K562 (cell line): ENCODE data around the gene HHATL. TPM values are rescaled to one million over a fixed set of nuclear protein-coding genes. Genes with fewer than 3 reads are reported as not detected.

Experiments used
- ATAC-seq: fragments of 200-7000 bp; cut with Tn5 transposase; 3 replicates; pipeline ENCODE4 v1.9.1; 2020; ENCODE audit warnings: moderate library complexity
- BruUV-seq: library from RNA; stranded (reverse); fragments of 400-500 nt; replicated peaks from 2 replicates; lab custom pipeline; 2021; lab: Mats Ljungman, UMichigan
- CTCF ChIA-PET: fragments of 300-600 bp; formaldehyde crosslinking; extraction: SDS; loops from one replicate; lab custom pipeline; 2021; ENCODE audit warnings: low intra/inter-chr PET ratio; lab: Yijun Ruan, JAX
- POLR2A ChIA-PET: fragments of 300-600, 350-650 bp; sonication (Branson Sonifier 250); formaldehyde crosslinking; extraction: SDS; loops from one replicate; lab custom pipeline; 2021; ENCODE audit warnings: antibody characterized with exemption, inconsistent platforms; lab: Yijun Ruan, JAX
- DNase-seq, 4 experiments: peaks; one replicate each; pipeline versions ENCODE4 v3.0.0 to v3.0.0-alpha.2; 2011 to 2018; ENCODE audit warnings: low spot score in 3 of 4, mixed read lengths in 3 of 4; ENCODE audit errors: extremely low read depth in 1 of 4
- FAIRE-seq: peaks from 2 replicates; lab custom pipeline; 2011; peaks lifted over from hg19 to GRCh38; lab: Jason Lieb, UNC
- H2AFZ ChIP-seq: 2 replicates; pipeline ENCODE4 v1.6.0; 2011; ENCODE audit warnings: low read depth, low read length, control low read depth, inconsistent platforms
- H3K27ac ChIP-seq: fragments of 200-600 bp; 3 replicates; pipeline ENCODE4 v1.8.0; 2011; ENCODE audit warnings: low read depth, mild to moderate bottlenecking, control low read depth, inconsistent platforms, low read length, moderate library complexity, mixed read lengths; ENCODE audit errors: extremely low read depth
- H3K27me3 ChIP-seq, 2 experiments: fragments of 300-600 bp in 1 of 2; 2 replicates in 1 of 2; 3 replicates in 1 of 2; pipeline versions ENCODE4 v1.6.0 to v1.8.0; 2011; ENCODE audit warnings: inconsistent platforms in 2 of 2, low read length in 2 of 2, mild to moderate bottlenecking in 1 of 2, mixed read lengths in 1 of 2, moderate library complexity in 1 of 2; ENCODE audit not compliant: control insufficient read depth in 2 of 2, insufficient read depth in 2 of 2
- H3K36me3 ChIP-seq: fragments of 300-600 bp; 3 replicates; pipeline ENCODE4 v1.8.0; 2011; ENCODE audit warnings: mild to moderate bottlenecking, low read length, inconsistent platforms; ENCODE audit not compliant: control insufficient read depth, insufficient read depth
- H3K4me1 ChIP-seq, 2 experiments: fragments of 200-600 bp in 1 of 2; replicated peaks in 1 of 2; 2 replicates in 1 of 2; 3 replicates in 1 of 2; pipeline versions ENCODE4 v1.5.1 to v1.8.0; 2011; ENCODE audit warnings: inconsistent platforms in 2 of 2, low read length in 2 of 2, mild to moderate bottlenecking in 1 of 2, mixed read lengths in 1 of 2, moderate library complexity in 1 of 2; ENCODE audit not compliant: control insufficient read depth in 2 of 2, insufficient read depth in 2 of 2
- H3K4me2 ChIP-seq: 2 replicates; pipeline ENCODE4 v1.6.1; 2011; ENCODE audit warnings: low read length, control low read depth, inconsistent platforms, mixed read lengths; ENCODE audit not compliant: insufficient read depth
- H3K4me3 ChIP-seq: fragments of 200-600 bp; sonication (generic), shearing (Covaris generic); 2 replicates; pipeline ENCODE4 v1.5.1; 2016; ENCODE audit warnings: control low read depth, inconsistent platforms
- H3K79me2 ChIP-seq: fragments of 200-600 bp; 3 replicates; pipeline ENCODE4 v1.8.0; 2011; ENCODE audit warnings: low read length, inconsistent platforms; ENCODE audit not compliant: control insufficient read depth, insufficient read depth
- H3K9ac ChIP-seq, 2 experiments: 2 replicates each; pipeline versions ENCODE4 v1.6.0 to v1.6.1; 2011; ENCODE audit warnings: low read depth in 2 of 2, low read length in 2 of 2, control low read depth in 1 of 2, inconsistent platforms in 1 of 2, mild to moderate bottlenecking in 1 of 2, mixed read lengths in 1 of 2; ENCODE audit not compliant: insufficient read depth in 1 of 2
- H3K9me1 ChIP-seq: one replicate; pipeline ENCODE4 v1.6.0; 2011; ENCODE audit warnings: inconsistent platforms, mild to moderate bottlenecking, low read length, moderate library complexity; ENCODE audit not compliant: control insufficient read depth, insufficient read depth
- H3K9me3 ChIP-seq: replicated peaks from 2 replicates; pipeline ENCODE4 v1.5.1; 2011; ENCODE audit warnings: low read depth, low read length, inconsistent platforms; ENCODE audit not compliant: control insufficient read depth, insufficient read depth
- H4K20me1 ChIP-seq: replicated peaks from 2 replicates; pipeline ENCODE4 v1.6.1; 2011; ENCODE audit warnings: low read length, inconsistent platforms, mixed read lengths; ENCODE audit not compliant: control insufficient read depth, insufficient read depth
- CBX3 ChIP-seq, 2 experiments: IDR thresholded peaks; 1 replicate in 1 of 2; 2 replicates in 1 of 2; pipeline ENCODE4 v1.6.1; 2012; ENCODE audit warnings: inconsistent platforms in 2 of 2, low read length in 2 of 2, borderline replicate concordance in 1 of 2, control low read depth in 1 of 2
- FOXA3 ChIP-seq, 2 experiments: fragments of 450-650 bp in 1 of 2; sonication (generic) in 1 of 2; formaldehyde crosslinking; IDR thresholded peaks in 1 of 2; conservative IDR thresholded peaks in 1 of 2; 2 replicates each; pipeline versions ENCODE4 v1.4.0 to v1.8.0; 2020 to 2022; ENCODE audit warnings: mild to moderate bottlenecking in 2 of 2, missing genetic modification reagents in 1 of 2
- IRF2 ChIP-seq: sonication (generic); formaldehyde crosslinking; IDR thresholded peaks from 2 replicates; pipeline ENCODE4 v1.8.1; 2022; ENCODE audit warnings: mild to moderate bottlenecking, missing genetic modification reagents
- MCM3 ChIP-seq: fragments of 450-650 bp; IDR thresholded peaks from 2 replicates; pipeline ENCODE4 v1.6.1; 2016
- NCOA2 ChIP-seq, 2 experiments: fragments of 450-650 bp; IDR thresholded peaks; 2 replicates each; pipeline ENCODE4 v1.6.1; 2018; ENCODE audit warnings: mild to moderate bottlenecking in 2 of 2, moderate library complexity in 1 of 2; ENCODE audit not compliant: partially characterized antibody in 2 of 2
- NEUROD1 ChIP-seq: fragments of 150-350 bp; IDR thresholded peaks from 2 replicates; pipeline ENCODE4 v1.6.1; 2014; ENCODE audit warnings: borderline replicate concordance, low read length, low read depth; ENCODE audit not compliant: partially characterized antibody
- RFX7 ChIP-seq: fragments of 250-450 bp; sonication (Bioruptor Pico); IDR thresholded peaks from 2 replicates; pipeline ENCODE4 v1.5.1; 2021; ENCODE audit warnings: mild to moderate bottlenecking
- SRSF1 ChIP-seq: fragments of 200-400 bp; formaldehyde crosslinking; IDR thresholded peaks from 2 replicates; pipeline ENCODE4 v1.6.1; 2017; ENCODE audit warnings: mild to moderate bottlenecking, low read depth, low read length, moderate library complexity
- USF1 ChIP-seq: sonication (generic); formaldehyde crosslinking; IDR thresholded peaks from 2 replicates; pipeline ENCODE4 v1.9.0; 2022; ENCODE audit warnings: mild to moderate bottlenecking, missing genetic modification reagents
- ZNF561 ChIP-seq: fragments of 450-650 bp; formaldehyde crosslinking; conservative IDR thresholded peaks from 2 replicates; pipeline ENCODE4 v1.4.0; 2020; ENCODE audit warnings: mild to moderate bottlenecking, moderate library complexity
- ZNF644 ChIP-seq: fragments of 200-800 bp; sonication (Bioruptor generic); IDR thresholded peaks from 2 replicates; pipeline ENCODE4 v1.6.1; 2016; ENCODE audit warnings: low read depth, missing genetic modification characterization, missing compliant biosample characterization
- in situ Hi-C: fragments of 300-500 bp; cut with MboI; formaldehyde crosslinking; loops from 4 replicates; pipeline ENCODE4 v1.15.0; 2018; ENCODE audit warnings: inconsistent platforms, mixed read lengths
- intact Hi-C: fragments of 100-400 bp; cut with micrococcal nuclease; formaldehyde crosslinking; loops from 2 replicates; pipeline ENCODE4 v1.14.2; 2022
- polyA plus RNA-seq, 8 experiments: library from polyadenylated mRNA; depleted of rRNA in 4 of 8; stranded (reverse) in 5 of 8; unstranded in 3 of 8; fragments of >200 nt; fragmentation: Nextera tagmentation in 2 of 8; fragmentation: Illumina TruSeq in 1 of 8; extraction: Ambion mirVana in 2 of 8; extraction: Trizol in 1 of 8; gene quantifications; 2 replicates each; pipeline versions ENCODE4 v1.2.1 to v1.2.3, GENCODE V29; 2011 to 2014; ENCODE audit warnings: inconsistent platforms in 1 of 8, missing spikeins in 1 of 8
- total RNA-seq, 7 experiments: library from RNA; depleted of rRNA in 6 of 7; stranded (reverse); fragments of >200 nt in 6 of 7; fragmentation: Illumina TruSeq in 2 of 7; extraction: Trizol in 2 of 7; gene quantifications; 2 replicates each; pipeline versions ENCODE4 v1.2.1 to v1.2.3, GENCODE V29; 2011 to 2021; ENCODE audit warnings: low replicate concordance in 1 of 7
- TF ChIP-seq, protein P1 (sequence below): fragments of 450-650 bp; formaldehyde crosslinking; IDR thresholded peaks from 2 replicates; pipeline ENCODE4 v1.4.0; 2020; ENCODE audit warnings: mild to moderate bottlenecking, moderate library complexity
- TF ChIP-seq, protein P2 (sequence below): sonication (generic); formaldehyde crosslinking; IDR thresholded peaks from 2 replicates; pipeline ENCODE4 v1.8.1; 2022; ENCODE audit warnings: missing genetic modification reagents
- TF ChIP-seq, protein P3 (sequence below): fragments of 250-450 bp; sonication (Bioruptor Pico); IDR thresholded peaks from 2 replicates; pipeline ENCODE4 v1.5.0; 2022; ENCODE audit warnings: mild to moderate bottlenecking
- TF ChIP-seq, protein P4 (sequence below): fragments of 200-800 bp; sonication (Bioruptor generic); IDR thresholded peaks from 2 replicates; pipeline ENCODE4 v1.6.1; 2017; ENCODE audit warnings: missing genetic modification characterization, missing compliant biosample characterization

The HHATL gene
- total and polyA plus RNA-seq, 9 of the 15 experiments (the other 6 are each of a cell fraction or from before 2014, with no cell fraction given) = not detected

GRCh38 chr3:42674146-42674545 lies 28.5 kb downstream of the HHATL start (continued):
- TF ChIP-seq, protein P1, sequence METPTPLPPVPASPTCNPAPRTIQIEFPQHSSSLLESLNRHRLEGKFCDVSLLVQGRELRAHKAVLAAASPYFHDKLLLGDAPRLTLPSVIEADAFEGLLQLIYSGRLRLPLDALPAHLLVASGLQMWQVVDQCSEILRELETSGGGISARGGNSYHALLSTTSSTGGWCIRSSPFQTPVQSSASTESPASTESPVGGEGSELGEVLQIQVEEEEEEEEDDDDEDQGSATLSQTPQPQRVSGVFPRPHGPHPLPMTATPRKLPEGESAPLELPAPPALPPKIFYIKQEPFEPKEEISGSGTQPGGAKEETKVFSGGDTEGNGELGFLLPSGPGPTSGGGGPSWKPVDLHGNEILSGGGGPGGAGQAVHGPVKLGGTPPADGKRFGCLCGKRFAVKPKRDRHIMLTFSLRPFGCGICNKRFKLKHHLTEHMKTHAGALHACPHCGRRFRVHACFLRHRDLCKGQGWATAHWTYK (CRISPR knock-in tag) = no peak
- TF ChIP-seq, protein P2, sequence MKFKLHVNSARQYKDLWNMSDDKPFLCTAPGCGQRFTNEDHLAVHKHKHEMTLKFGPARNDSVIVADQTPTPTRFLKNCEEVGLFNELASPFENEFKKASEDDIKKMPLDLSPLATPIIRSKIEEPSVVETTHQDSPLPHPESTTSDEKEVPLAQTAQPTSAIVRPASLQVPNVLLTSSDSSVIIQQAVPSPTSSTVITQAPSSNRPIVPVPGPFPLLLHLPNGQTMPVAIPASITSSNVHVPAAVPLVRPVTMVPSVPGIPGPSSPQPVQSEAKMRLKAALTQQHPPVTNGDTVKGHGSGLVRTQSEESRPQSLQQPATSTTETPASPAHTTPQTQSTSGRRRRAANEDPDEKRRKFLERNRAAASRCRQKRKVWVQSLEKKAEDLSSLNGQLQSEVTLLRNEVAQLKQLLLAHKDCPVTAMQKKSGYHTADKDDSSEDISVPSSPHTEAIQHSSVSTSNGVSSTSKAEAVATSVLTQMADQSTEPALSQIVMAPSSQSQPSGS (CRISPR knock-in tag) = no peak
- TF ChIP-seq MCM3 (no peak), CBX3 (IDR thresholded peaks at IDR 0.05; ENCODE audit: borderline replicate concordance in 1 of 2, low read length in 2 of 2) (no peak), FOXA3 (CRISPR knock-in tag; conservative IDR thresholded peaks at IDR 0.05 in 1 of 2, IDR thresholded peaks at IDR 0.05 in 1 of 2) (no peak)

- no peak overlapping the region for H3K9ac ChIP-seq
- peaks cover 11 to 31% of the 10 kb centered on the region in 2 experiments; a peak in 4 of 5 replicates for H3K27me3 ChIP-seq
- in situ Hi-C loops (no loop called here), intact Hi-C loops (no loop called here)
- ATAC-seq (no peak), DNase-seq (no peak), FAIRE-seq (no peak)
- no peaks in the 10 kb centered on the region for H4K20me1 ChIP-seq
- no peak overlapping the region for H3K4me2 ChIP-seq
- no peak overlapping the region for H3K4me3 ChIP-seq
- no TSS peak for BruUV-seq
- no peaks in the 10 kb centered on the region for H3K9me1 ChIP-seq
- H3K9me3 ChIP-seq = no peaks in the 10 kb centered on the region
- H3K4me1 ChIP-seq = no peaks in the 10 kb centered on the region
- no peaks in the 10 kb centered on the region for H3K36me3 ChIP-seq
- H3K79me2 ChIP-seq = no peaks in the 10 kb centered on the region
- ChIA-PET POLR2A (no interaction called here), CTCF (no interaction called here)
- H3K27ac ChIP-seq = no peak overlapping the region
- no peak overlapping the region for H2AFZ ChIP-seq
- TF ChIP-seq, protein P3, sequence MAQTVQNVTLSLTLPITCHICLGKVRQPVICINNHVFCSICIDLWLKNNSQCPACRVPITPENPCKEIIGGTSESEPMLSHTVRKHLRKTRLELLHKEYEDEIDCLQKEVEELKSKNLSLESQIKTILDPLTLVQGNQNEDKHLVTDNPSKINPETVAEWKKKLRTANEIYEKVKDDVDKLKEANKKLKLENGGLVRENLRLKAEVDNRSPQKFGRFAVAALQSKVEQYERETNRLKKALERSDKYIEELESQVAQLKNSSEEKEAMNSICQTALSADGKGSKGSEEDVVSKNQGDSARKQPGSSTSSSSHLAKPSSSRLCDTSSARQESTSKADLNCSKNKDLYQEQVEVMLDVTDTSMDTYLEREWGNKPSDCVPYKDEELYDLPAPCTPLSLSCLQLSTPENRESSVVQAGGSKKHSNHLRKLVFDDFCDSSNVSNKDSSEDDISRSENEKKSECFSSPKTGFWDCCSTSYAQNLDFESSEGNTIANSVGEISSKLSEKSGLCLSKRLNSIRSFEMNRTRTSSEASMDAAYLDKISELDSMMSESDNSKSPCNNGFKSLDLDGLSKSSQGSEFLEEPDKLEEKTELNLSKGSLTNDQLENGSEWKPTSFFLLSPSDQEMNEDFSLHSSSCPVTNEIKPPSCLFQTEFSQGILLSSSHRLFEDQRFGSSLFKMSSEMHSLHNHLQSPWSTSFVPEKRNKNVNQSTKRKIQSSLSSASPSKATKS (CRISPR knock-in tag) = no peak
- TF ChIP-seq NCOA2 (IDR thresholded peaks at IDR 0.05; ENCODE audit: partially characterized antibody in 2 of 2) (no peak), RFX7 (CRISPR knock-in tag) (no peak), NEUROD1 (no peak), SRSF1 (no peak), USF1 (no peak), ZNF561 (CRISPR knock-in tag) (no peak), ZNF644 (no peak), IRF2 (CRISPR knock-in tag) (no peak)
- TF ChIP-seq, protein P4, sequence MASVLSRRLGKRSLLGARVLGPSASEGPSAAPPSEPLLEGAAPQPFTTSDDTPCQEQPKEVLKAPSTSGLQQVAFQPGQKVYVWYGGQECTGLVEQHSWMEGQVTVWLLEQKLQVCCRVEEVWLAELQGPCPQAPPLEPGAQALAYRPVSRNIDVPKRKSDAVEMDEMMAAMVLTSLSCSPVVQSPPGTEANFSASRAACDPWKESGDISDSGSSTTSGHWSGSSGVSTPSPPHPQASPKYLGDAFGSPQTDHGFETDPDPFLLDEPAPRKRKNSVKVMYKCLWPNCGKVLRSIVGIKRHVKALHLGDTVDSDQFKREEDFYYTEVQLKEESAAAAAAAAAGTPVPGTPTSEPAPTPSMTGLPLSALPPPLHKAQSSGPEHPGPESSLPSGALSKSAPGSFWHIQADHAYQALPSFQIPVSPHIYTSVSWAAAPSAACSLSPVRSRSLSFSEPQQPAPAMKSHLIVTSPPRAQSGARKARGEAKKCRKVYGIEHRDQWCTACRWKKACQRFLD (CRISPR knock-in tag) = no peak
These were observed 29.5 kb downstream of the HHATL start for GRCh38 chr3:42673082-42673481.
